HG03571 (cell line): ENCODE results near the gene UFD1.

Experiments
- ATAC-seq: cut with Tn5 transposase; IDR thresholded peaks from one replicate; pipeline ENCODE4 v1.9.1; 2021; ENCODE audit not compliant: unreplicated experiment

UFD1 gene

GRCh38 chr22:19497245-19497644 lies 18.3 kb upstream of the UFD1 start:
- ATAC-seq: no peak

- ATAC-seq: no peak
Measured at GRCh38 chr22:19496324-19496630, 17.3 kb upstream of the UFD1 start.

GRCh38 chr22:19495562-19496323 lies 16.8 kb upstream of the UFD1 start:
- ATAC-seq: no peak

DNA sequence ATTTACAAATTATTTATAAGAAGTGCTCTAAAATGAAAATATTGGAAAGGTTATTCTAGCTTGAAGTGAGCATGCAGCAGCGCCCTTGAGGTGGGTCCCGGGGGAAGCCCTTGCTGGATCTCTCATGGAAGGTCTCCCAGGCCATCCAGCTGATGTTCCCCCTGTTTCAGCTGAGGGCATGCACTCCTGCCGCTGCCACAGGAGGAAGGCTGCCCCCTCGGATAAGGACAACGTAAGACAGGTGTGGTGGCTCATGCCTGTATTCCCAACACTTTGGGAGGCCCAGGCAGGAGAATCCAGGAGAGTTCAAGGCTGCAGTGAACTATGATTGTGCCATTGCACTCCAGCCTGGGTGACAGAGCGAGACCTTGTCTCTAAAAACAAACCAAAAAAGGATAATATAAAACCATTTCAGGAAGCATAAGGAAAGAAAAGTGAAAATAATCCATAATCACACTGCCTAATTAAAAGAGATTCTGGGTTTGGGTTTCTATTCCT lies 15.7 kb upstream of the UFD1 start:
- ATAC-seq: no peak

GRCh38 chr22:19494001-19494560 lies 15.1 kb upstream of the UFD1 start:
- ATAC-seq: no peak

GRCh38 chr22:19492504-19493174 lies 13.6 kb upstream of the UFD1 start:
- ATAC-seq: no peak

DNA sequence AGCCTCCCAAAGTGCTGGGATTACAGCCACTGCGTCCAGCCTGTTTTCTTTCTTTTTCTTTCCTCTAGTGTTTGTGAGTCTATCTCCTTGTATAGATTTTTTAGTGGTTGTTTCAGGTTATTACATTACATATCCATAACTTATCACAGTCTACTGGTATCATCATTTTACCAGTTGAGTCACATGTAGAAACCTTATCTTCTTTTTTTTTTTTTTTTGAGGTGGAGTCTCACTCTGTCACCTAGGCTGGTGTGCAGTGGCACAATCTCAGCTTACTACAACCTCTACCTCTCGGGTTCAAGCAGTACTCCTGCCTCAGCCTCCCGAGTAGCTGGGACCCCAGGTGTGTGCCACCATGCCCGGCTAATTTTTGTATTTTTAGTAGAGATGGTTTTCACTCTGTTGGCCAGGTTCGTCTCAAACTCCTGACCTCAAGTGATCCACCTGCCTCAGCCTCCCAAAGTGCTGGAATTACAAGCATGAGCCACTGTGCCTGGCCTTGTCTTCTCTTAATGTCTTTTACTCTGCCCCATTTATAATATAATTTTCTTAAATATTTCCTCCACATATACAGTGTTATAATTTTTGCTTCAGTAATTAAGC lies 11.7 kb upstream of the UFD1 start:
- no peak for ATAC-seq

DNA sequence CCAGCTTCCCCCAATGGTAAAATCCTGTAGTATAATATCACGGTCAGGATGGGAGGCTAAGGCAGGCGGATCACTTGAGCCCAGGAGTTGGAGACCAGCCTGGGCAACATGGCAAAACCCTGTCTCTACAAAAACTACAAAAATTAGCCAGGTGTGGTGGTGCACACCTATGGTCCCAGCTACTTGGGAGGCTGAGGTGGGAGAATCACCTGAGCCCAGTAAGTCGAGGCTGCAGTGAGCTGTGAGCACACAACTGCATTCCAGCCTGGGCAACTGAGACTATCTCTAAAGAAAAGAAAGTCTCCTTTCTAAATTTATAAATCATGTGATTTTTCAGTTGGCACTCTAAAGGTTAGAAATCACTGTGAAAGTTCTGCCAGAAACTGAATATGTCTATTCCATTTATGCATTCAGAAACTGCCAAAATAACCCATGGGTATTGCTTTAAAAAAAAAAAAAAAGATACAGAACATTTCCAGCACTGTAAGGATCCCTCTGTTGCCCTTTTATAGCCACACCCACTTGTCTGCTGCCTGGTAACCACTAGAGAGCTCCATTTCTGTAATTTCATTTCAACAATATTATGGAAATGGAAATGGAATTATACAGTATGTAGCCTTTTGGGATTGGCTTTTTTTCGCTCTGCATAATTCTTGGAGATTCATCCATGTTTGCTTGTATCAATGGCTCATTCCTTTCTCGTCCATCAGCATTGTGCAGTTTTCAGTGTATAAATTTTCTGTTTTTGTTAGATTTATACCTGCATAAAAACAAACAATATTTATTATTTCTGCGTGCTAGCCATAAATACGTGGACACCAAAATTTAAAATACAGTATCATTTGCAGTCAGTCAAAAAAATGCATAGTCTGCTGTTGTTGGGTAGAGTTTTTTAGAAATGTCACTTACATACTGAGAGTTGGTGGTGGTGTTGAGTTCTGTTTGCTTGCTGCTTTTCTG lies 10.2 kb upstream of the UFD1 start:
- no peak for ATAC-seq

GRCh38 chr22:19488285-19488684 lies 9.3 kb upstream of the UFD1 start:
- no peak for ATAC-seq

DNA sequence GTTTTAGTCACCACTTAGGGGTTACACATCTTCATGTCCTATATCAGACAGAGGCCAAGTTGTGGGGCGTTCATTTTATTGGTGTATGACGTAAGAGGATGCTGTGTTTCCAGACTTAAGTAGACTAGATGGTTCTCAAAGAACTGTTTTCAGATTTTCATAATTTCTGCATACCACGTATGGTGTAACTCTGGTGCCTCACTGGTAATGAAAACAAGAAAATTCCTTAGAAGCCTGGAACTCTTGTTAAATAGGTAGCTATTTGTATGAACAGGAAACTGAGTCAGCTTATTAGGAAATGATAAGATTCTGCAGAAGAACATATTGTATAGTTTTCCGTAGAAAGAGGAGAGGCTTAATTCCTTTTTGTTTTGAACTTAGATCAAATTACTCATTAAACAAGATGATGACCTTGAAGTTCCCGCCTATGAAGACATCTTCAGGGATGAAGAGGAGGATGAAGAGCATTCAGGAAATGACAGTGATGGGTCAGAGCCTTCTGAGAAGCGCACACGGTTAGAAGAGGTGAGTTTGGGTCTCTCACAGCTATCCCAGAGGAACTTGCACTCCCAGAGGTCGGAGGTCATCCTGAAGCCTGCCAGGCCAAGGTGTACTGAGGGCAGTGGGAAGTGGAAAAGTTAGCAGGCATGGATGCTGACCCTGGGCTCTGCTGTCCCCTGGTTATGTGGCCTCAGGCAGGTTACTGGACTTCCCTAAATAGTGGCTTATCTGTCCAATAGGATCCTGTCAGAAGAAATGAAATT lies 4.7 kb upstream of the UFD1 start:
- ATAC-seq: no peak

DNA sequence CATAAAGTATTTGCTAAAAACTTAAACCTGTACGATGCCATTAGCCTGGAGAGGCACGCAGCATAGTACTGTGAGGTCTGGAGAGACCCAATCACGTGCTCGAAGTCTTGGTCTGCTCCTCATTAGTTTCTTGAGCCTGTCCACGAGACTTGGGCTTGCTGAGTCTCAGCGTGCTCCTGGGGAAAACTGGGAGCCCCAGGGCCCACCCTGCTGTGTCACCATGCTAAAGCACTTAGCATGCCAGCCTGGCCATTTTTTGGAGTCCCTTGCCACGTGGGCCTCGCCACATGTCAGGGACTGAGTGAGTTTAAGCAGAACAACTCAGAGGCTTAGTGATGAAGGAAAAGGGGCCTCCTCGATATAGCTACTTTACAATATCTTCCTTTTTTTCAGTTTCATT lies 3.3 kb upstream of the UFD1 start:
- no peak for ATAC-seq

DNA sequence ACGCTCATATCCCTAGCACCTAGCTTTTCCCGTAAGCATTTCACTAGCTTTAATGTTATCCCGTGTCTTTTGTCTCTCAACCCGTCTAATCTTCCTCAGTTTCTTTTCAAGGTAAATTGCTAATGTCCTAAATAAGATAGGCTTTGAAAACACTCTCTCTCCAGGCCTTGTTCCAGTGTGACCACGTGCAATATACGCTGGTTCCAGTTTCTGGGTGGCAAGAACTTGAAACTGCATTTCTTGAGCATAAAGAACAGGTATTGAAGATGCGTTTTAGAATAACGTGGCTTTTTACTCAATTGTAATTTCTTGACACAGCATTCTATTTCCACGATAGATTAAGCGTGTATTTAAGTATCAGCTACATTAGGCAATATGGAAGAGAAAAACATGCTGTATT lies 1.8 kb upstream of the UFD1 start:
- ATAC-seq: no peak

GRCh38 chr22:19480173-19480568 lies 1.2 kb upstream of the UFD1 start:
- peak; percentile 1 for ATAC-seq

GRCh38 chr22:19479355-19480172 lies 571 bp upstream of the UFD1 start, which contains the start of gene CDC45:
Gene CDC45 (plus strand): TSS chr22:19479920. CDS start chr22:19479969, 49 bp downstream.
- peak; percentile 63 for ATAC-seq

DNA sequence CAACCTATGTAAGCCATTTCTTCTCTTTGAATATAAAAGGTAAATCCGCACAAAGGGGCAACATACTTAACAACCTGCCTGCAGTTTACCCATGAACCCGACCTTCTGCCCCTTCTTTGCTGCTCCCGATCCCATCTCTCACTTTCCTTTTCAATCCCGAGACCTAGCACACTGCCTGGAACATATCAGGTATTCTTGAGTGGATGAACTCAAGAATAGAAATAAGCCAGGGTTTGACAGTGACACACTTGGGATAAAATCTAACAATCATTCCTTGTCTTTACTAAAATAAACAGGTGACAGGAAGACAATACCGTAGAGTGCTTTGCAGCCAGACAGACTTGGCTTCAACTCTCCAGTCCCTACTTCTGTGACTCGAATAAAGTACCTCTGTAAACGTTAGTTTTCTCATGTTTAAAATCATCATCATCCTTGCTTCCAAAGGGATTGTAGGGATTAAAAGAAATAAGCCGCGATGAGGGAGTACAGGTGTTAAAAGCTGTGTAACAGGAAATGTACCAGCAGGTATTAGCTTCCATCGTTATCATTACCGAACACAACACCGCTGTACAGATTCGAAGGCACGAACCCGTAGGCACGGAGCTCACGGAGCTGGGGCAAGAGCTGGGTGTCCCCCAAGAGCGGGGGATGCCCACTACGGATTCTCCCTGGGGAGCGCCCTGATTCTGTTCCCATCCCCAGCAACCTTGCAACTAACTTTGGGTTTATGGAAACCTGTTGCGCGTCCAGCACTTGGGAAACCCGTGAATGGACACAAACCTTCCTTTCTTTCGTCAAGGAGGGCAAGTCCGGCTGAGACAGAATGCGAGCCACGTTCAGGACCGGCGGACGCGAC lies 720 bp downstream of the UFD1 start:
- no peak for ATAC-seq

DNA sequence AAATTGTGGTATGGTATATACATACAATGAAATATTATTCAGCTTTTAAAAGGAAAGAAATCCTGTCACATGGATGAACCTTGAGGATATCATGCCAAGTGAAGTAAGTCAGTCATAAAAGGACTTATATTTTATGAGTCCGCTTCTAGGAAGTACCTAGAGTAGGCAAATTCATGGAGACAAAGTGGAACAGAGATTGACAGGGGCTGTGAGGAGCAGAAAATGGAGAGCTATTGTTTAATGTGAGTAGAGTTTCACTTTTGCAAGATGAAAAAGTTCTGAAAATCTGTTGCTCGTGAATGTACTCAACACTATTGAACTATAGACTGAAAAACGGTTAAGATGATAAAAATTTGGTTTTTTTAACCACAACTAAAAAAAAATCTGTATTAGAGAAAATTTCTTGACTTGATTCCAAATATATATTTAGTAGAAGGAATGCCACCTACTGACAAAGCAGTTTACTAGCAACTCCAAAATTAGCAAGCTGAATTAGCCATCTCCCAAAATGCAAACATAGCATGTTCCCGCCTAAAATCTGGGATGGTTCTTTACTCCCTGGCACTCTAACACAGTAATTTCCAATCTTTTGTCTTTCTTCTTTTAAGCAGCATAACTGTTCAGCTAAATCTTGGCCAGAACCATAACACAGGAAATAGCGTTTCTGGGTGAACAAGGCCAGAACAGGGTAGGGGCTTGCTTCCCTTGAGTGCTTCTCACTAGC lies 1.5 kb downstream of the UFD1 start:
- no peak for ATAC-seq

DNA sequence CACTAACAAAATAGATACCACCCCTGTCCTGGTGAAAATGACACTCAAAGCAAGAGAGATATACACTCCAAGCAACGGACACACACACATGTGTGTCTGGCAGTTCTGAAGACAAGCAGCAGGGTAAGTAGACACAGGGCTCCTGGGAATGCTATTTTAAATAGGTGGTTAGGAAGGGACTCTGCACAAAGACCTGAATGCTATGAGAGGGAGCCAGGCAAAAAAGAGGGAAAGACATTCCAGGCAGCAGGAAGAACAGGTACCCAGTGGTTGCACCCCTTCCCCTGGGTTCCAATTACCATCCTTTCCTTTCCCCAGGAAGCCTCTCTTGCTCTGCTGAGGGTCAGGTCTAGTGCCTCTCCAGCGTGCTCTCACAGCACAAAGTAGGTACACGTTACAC lies 3.0 kb downstream of the UFD1 start:
- ATAC-seq: no peak

DNA sequence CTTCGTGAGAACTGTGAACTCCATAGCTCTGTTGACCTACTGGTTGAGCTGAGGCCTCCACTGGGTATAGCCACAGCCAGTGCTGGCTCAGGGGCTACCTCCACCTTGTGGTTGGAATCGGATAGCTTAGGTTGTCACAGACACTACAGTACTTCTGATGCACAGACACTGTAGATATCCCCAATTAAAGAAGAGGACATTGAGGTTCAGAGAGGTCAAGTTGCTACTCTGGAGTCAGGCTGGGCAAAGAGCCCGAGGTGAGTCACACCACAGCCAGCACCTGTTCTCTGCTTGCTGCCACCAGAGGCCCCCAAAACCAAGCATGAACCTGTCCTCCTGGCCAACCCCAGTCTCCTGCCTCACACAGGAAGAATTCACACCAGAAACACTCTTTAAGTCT lies 5.4 kb downstream of the UFD1 start:
- ATAC-seq: no peak
